GM21529 (cell line): Measurements from ENCODE around the gene DPY19L1.
"Not testable (repeated sequence)": the region's sequence is repeated elsewhere in the genome, so short reads cannot be mapped to it uniquely, and the experiment has no call there.

ENCODE experiments used
- ATAC-seq: cut with Tn5 transposase; IDR thresholded peaks from one replicate; pipeline ENCODE4 v1.9.1; 2021; ENCODE audit not compliant: unreplicated experiment

DPY19L1 gene

GRCh38 chr7:34928052-34928451 lies 109.2 kb downstream of the DPY19L1 start:
- ATAC-seq = peak; percentile 89

- not testable (repeated sequence) for ATAC-seq
Observed at GRCh38 chr7:34920470-34920869, 116.8 kb downstream of the DPY19L1 start.

DNA sequence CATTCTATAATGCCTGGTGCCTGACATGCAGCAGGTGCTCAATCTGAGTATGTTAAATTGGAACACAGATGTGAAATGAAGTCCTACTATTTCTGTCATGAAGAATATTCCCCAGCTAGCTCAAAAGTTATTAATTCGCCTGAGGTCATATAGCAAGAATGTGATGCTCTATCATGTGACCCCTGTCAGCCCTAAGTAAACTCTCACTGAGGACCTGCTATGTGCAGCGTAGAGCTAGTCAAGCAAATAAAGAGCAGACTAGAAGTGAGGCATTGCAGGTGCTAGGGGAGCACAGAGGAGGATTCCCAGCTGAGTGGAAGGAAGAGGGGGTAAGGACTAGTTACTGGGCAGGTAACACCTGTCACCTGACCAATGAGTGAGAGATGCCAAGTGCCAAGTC lies 118.2 kb downstream of the DPY19L1 start:
- ATAC-seq = not testable (repeated sequence)

DNA sequence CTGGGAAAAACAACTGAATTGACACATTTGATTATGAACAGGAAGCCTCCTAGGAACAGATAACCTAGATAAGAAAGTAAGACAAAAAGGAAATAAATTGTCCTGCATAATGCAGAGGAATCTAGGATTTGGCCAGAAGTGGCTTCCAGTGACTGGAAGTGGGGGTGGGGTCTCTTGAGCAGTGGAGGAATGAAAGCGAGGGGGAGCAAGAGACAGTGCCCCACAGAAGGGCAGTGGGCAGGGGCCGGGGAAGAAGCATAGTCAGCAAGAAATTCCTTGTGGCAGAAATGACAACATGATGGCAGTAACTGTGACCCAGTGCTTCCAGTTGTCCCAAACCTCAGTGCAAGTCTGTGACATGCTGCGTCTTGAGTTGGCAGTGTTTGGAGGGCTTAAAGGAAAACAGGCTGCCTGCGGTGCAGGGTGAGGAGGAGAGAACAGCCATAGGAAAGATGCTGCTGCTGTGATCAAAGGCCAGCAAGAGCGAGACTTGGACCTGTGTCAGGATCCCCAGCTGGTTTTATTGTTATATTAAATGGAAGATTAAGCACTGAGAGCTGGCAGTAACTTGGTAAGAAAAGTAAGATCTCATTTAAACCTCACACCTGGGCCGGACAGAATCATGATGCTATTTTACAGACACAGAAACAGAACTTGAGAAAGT lies 119.0 kb downstream of the DPY19L1 start:
- ATAC-seq = not testable (repeated sequence)

DNA sequence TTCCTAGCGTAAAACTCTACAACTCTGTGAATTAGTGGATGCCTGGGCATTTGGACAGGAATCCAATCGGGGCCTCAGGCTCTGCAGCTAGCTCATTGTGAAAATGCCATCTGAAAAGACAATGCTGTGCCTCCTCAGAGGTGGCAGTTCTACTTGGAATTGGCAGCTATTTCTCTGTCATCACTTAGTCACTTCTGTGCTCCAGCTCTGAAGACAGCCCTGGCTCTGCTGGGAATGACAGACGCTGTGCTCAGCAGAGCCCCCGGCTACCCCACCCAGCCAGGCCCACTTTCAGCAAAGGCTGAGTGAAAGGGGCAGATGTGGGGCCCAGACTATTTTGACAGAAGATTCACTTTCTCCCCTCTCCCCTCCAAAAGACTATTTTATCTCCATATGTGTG lies 119.8 kb downstream of the DPY19L1 start:
- ATAC-seq = not testable (repeated sequence)

- ATAC-seq = no peak
Observed at GRCh38 chr7:34916267-34916666, 121.0 kb downstream of the DPY19L1 start.

DNA sequence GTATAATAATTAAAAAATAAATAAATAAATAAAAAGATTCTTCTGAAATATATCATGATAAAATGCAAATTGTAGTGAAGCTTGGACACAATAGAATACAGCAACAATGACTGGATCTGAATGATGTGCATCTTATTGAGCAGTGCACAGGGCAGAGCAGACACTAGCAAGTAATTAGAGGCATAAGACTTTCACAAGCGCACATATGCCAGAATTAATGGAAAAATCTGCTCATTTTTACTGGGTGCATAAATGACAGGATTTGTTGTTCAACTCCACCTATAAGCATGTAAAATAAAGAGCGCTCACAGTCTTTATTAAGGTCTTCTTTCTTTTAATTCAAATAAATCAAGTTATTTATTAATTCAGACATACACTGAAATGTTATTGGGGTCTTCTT lies 125.0 kb downstream of the DPY19L1 start:
- no peak for ATAC-seq

DNA sequence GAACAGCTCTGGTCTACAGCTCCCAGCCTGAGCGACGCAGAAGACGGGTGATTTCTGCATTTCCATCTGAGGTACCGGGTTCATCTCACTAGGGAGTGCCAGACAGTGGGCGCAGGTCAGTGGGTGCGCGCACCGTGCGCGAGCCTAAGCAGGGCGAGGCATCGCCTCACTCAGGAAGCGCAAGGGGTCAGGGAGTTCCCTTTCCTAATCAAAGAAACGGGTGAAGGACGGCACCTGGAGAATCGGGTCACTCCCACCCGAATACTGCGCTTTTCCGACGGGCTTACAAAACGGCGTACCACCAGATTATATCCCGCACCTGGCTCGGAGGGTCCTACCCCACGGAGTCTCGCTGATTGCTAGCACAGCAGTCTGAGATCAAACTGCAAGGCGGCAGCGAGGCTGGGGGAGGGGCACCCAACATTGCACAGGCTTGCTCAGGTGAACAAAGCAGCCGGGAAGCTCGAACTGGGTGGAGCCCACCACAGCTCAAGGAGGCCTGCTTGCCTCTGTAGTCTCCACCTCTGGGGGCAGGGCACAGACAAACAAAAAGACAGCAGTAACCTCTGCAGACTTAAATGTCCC lies 130.9 kb downstream of the DPY19L1 start:
- ATAC-seq = not testable (repeated sequence)

GRCh38 chr7:34904987-34905386 lies 132.3 kb downstream of the DPY19L1 start:
- ATAC-seq = no peak

DNA sequence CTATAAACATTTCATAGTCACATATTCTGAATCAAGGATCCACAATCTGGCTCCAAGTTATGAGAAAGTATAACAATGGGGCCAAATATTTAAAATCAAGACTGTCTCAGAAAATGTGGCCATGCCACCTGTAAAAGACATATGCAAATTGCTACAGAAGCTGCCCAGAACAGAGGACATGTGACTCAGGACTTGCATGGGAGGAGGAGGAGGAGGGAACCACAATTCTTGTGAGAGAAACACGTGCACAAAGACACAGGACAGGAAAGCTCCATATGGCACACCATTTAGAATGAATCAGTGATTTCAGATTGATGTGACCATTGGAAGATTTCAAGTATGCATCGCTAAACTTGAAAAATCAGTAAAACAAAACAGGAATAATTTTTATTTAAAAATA lies 133.4 kb downstream of the DPY19L1 start:
- ATAC-seq = not testable (repeated sequence)

- no peak for ATAC-seq
Observed at GRCh38 chr7:34902182-34902581, 135.1 kb downstream of the DPY19L1 start.

GRCh38 chr7:34900891-34901513 lies 136.3 kb downstream of the DPY19L1 start:
- peak; percentile 67 for ATAC-seq

- ATAC-seq = no peak
Observed at GRCh38 chr7:34895202-34895601, 142.1 kb downstream of the DPY19L1 start.

DNA sequence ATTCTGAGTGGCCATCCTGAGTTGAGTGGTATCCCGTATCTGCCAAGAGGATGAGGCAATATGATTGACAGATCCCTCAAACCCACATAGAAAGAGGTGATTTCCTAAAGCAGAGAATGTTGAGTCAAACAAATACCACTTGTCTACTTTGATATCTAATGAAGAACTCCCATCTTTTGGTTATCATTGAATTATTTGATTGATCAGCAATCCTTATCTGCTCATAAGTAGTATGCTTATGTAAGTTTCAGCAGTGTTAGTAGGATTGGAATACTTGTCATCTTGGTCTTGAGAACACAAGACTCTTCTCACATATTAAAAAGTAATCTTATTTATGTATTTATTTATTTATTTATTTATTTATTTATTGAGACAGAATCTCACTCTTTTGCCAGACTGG lies 147.3 kb downstream of the DPY19L1 start:
- ATAC-seq = no peak

GRCh38 chr7:34886856-34887255 lies 150.4 kb downstream of the DPY19L1 start:
- ATAC-seq = no peak

GRCh38 chr7:34883855-34884254 lies 153.4 kb downstream of the DPY19L1 start:
- ATAC-seq = not testable (repeated sequence)

DNA sequence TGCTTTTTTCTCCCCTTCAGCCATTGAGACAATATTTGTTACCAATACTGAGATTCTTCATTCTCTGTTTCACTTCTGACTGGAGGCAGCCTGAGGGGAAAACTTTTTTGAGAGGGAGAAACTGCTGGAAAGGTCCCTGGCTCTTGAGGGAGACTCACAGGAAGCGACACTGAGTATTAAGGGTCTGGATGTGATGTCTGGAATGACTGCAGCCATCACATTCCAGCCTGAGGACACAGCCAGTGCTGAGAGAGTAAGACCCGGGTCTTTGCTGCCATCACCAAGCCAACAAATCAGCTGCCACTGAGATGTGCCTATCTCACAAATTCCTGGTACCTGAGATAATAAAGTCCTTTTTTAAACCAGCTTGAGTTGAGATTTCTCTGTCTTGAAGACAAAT lies 157.4 kb downstream of the DPY19L1 start:
- no peak for ATAC-seq

GRCh38 chr7:34878944-34879735 lies 158.1 kb downstream of the DPY19L1 start:
- ATAC-seq = not testable (repeated sequence)
